NCI-H748 treated with DMSO at 0.1 percent for 48 hours (cell line): ENCODE data around the gene MCRIP2.

Experiments used
- DNase-seq: peaks from one replicate; lab custom pipeline; 2025; lab: John Stamatoyannopoulos, UW

Gene MCRIP2

DNA sequence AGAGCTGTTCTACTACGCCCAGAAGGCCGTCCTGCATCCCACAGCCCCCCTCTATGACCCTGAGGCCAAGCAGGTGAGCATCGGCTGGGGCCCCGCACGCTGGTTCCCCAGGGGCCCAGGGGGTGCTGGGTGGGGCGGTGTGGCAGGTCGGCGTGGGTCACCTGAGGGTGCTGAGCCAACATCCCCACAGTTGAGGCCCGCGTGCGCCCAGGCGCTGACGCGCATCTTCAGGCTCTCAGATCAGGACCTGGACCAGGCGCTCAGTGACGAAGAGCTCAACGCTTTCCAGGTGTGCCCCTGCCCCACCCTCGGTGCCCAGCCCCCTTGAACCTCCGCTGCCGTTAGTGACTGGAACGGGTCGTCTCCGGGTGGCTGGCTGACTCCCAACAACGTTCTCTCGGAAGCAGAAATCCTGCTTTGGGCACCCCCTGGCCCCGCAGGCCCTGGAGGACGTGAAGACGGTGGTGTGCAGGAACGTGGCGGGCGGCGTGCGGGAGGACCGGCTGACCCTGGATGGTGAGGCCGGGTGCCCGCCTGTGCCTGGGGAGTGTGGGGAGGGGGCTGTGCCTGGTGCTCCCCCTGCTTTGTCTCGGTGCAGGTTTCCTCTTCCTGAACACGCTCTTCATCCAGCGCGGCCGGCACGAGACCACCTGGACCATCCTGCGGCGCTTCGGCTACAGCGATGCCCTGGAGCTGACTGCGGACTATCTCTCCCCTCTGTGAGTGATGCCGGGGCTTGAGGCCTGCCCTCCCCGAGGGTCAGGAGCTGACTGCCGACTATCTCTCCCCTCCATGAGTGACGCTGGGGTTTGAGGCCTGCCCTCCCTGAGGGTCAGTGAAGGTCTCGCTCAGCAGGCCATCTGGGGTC lies 29.1 kb downstream of the MCRIP2 start:
- no peak for DNase-seq

DNA sequence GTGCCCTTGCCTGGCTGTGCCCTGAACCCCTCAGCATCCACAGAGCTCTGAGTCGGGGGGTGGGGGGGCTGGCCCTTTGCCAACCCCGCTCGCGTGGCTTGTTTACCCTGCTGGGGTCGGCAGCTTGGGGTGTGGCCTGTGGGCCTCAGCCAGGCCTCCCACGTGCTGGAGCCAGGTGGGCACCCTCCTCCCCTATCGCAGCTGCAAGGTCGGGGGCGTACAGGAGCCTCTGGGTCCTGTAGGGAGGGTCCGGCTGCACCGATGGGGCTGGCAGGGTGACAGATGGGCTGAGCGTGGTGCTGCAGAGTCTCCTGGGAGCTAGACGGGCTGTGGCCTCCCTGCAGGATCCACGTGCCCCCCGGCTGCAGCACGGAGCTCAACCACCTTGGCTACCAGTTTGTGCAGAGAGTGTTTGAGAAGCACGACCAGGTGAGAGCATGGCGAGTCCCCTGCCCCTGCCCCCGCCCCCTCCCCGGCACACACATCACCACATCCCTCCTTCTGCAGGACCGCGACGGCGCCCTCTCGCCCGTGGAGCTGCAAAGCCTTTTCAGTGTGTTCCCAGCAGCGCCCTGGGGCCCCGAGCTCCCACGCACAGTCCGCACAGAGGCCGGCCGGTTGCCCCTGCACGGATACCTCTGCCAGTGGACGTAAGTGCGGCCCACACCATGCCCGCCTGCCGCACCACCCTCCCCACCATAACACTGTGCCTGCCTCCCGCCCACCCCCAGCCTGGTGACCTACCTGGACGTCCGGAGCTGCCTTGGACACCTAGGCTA lies 29.9 kb downstream of the MCRIP2 start:
- no peak for DNase-seq

DNA sequence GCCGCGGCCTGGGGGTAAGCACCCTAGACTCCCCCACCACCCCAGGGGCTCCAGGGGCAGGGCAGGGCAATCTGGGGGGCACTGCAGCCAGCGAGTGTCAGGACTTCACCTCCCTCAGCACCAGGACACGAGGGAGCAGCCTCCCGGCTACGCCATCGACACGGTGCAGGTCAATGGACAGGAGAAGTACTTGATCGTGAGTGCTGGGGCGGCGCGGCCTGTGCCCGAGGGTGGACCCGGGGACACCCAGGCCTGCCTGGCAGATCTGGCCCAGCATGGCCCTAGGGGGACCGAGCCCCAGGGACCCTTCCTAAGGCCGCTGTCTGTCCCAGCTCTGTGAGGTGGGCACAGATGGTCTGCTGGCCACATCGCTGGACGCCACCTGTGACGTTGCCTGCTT lies 30.7 kb downstream of the MCRIP2 start:
- no peak for DNase-seq

GRCh38 chr16:672851-673250 lies 31.2 kb downstream of the MCRIP2 start:
- no peak for DNase-seq

- no peak for DNase-seq
Observed at GRCh38 chr16:673399-673991, 31.9 kb downstream of the MCRIP2 start.

- no peak for DNase-seq
Observed at GRCh38 chr16:674214-674881, 32.7 kb downstream of the MCRIP2 start.

- no peak for DNase-seq
Observed at GRCh38 chr16:674968-675883, 33.6 kb downstream of the MCRIP2 start, which contains the start of gene RHBDL1. Gene RHBDL1, plus strand, starts transcription at chr16:675671. Its CDS starts 120 bp downstream, at chr16:675791.

DNA sequence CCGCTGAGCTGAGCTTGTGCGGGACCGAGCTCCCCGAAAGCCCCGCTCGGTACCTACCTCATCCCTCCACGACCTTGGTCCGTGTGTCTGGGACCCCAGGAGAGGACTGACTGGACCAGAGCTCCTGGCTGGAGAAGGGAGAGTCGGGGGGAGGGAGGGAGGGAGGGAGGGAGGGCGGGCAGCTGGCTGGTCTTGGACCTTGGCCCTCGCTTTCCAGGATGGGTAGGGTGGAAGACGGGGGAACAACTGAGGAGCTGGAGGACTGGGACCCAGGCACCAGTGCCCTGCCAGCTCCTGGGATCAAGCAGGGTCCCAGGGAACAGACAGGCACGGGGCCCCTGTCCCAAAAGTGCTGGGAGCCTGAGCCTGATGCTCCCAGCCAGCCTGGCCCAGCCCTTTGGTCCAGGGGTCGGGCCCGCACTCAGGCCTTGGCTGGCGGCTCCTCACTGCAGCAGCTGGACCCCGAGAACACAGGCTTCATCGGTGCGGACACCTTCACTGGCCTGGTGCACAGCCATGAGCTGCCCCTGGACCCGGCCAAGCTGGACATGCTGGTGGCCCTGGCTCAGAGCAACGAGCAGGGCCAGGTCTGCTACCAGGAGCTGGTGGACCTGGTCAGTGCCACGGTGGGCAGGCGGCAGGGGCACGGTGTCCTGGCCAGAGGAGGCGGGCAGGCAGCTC lies 34.4 kb downstream of the MCRIP2 start:
- DNase-seq = no peak

- DNase-seq = no peak
Observed at GRCh38 chr16:676565-676902, 34.9 kb downstream of the MCRIP2 start.

- peak; percentile 27 for DNase-seq
Observed at GRCh38 chr16:676913-677312, 35.3 kb downstream of the MCRIP2 start.

DNA sequence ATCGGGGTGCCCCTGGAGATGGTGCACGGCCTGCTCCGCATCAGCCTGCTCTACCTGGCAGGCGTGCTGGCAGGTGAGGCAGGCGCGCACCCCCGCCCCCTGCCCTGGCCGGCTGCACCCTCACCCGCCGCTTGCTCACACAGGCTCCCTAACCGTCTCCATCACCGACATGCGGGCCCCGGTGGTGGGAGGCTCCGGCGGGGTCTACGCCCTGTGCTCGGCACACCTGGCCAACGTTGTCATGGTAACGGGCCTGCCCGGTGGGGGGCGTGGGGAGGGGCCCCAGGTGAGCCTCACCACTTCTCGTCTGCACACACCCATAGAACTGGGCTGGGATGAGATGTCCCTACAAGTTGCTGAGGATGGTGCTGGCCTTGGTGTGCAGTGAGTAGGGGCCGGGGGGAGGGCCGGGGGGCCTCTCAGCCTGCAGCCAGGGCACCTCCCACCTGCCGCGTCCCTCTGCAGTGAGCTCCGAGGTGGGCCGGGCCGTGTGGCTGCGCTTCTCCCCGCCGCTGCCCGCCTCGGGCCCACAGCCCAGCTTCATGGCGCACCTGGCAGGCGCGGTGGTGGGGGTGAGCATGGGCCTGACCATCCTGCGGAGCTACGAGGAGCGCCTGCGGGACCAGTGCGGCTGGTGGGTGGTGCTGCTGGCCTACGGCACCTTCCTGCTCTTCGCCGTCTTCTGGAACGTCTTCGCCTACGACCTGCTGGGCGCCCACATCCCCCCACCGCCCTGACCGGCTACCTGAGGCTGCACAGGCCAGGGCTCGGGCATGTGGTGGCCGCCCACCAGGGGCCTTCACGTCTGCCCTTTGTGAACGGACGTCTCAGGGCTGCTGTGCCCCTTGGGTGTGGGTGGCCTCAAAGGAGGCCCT lies 35.9 kb downstream of the MCRIP2 start:
- no peak for DNase-seq

DNA sequence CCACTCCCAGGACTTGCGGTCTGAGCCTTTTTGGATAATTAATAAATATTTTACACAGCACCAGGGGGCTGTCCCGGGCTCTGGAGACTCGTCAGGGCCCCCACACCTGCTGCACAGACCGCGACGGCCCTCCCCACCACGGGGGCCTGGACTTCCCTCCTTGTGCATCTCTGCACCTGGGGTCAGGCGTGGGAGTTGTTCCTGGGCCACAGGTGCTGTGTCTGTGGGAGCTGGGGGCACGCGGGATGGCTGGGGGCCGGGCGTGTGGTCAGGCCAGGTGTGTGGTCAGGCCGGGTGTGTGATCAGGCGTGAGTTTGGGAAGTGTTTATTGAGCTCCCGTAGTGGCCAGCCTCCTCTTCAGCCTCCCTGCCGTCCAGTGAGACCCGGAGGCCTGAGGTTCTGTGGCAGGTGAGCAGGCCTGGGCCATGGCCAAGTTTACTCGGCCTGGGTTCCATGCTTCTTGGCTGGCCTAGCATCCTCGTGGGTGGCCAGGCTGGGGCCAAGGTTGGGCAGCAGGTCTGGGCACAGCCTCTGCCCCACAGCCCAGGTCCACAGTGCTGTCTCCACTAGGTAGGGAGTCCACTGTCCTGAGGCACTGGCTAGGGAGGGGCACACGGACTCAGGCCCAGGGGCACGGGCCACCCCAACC lies 36.7 kb downstream of the MCRIP2 start:
- DNase-seq = no peak

DNA sequence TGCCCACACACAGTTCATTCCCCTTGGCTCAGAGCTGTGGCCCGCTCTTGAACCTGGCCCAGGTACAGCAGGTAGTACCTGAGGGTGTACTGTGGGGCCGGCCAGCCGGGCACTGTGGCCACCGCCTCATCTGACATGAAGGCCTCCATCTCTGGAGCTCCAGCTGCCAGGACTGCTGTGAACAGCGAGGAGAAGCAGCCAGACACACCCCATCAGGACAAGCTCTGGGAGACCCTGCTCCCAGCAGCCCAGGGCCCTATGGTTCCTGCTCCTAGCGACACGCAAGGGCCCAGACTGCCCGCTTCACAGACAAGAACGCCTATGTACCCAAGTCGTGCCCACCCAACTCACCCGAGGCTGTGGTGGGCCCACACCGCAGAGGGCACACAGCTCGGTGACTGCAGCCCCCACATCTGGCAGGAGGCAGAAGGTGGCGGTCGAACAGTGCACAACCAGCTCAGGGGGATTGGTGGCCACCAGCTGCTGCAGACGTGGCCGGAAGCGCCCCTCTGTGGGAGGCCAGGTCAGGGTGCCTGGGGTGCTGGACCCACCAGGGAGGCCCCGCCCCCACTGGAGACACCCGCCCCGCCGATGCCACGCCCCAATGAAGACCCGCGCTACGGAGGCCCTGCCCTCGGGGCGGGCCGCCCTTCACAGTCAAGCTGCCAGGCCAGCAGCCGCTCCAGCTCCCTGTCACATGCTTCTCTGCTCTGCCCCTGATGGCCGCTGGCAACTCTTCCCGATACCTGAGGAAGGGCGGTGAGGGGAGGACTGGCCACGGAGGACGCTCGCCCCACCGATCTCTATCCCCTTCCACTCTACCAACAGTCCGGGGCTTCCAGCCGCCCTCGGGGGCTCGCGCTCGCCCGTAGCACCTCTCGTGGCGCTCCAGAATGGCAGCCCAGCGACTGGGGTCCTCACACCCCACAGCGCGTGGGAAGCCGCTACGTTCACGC lies 37.5 kb downstream of the MCRIP2 start:
- peak; percentile 47 for DNase-seq

DNA sequence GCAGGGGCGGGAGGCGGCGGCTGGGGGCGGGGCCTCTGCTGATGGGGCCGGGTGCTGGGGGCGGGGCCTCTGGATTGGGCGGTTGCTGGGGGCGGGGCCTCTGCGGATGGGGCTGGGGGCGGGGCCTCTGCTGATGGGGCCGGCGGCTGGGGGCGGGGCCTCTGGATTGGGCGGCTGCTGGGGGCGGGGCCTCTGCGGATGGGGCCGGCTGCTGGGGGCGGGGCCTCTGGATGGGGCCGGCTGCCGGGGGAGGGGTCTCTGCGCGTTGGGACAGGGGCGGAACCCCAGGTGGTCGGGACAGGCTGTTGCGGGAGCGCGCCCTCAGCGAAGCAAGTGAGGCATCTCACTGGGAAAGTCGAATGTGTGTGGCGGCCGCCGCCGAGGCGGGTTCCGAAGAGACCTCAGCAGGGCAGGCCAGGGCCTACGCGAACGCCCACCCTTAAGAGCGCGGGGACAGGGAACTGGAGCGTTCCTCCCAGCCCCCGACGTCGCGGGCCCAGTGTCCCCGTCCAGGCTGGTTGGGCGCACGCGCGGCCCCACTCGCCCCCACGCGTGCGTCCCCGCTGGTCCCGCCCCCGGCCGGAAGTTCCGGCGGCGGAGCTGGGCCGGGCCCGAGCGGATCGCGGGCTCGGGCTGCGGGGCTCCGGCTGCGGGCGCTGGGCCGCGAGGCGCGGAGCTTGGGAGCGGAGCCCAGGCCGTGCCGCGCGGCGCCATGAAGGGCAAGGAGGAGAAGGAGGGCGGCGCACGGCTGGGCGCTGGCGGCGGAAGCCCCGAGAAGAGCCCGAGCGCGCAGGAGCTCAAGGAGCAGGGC lies 38.4 kb downstream of the MCRIP2 start, which contains the start of gene STUB1:
Gene STUB1 (plus strand): TSS at position 597 of the 811 bp plus-strand sequence. CDS start 116 bp downstream, at position 713.
- peak; percentile 46 for DNase-seq

- DNase-seq = no peak
Observed at GRCh38 chr16:680625-680945, 39.0 kb downstream of the MCRIP2 start.

DNA sequence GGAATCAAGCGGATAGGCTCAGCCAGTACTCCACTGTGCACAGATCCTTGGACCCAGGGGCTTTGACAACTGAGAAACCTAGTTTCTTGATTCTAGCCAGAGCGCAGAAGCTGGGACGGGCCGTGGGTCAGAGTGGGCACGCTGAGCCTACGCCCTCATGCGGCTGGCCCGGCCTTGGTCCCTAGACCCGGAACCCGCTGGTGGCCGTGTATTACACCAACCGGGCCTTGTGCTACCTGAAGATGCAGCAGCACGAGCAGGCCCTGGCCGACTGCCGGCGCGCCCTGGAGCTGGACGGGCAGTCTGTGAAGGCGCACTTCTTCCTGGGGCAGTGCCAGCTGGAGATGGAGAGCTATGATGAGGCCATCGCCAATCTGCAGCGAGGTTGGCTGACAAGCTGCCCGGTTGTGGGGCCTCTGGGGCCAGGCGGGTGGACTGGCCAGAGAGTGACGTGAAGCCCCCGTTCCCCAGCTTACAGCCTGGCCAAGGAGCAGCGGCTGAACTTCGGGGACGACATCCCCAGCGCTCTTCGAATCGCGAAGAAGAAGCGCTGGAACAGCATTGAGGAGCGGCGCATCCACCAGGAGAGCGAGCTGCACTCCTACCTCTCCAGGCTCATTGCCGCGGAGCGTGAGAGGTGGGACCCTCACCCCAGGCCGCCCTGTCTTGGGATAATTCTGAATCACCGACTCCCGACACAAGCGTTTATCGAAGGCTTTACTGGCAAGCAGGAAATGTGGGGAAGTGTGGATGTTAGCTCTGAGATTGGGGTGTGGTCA lies 39.5 kb downstream of the MCRIP2 start:
- no peak for DNase-seq
